Epithelial cell of esophagus (primary cell): ENCODE data around the gene RPS14.

Experiments
- DNase-seq: peaks from one replicate; pipeline ENCODE4 v3.0.0; 2010; ENCODE audit warnings: low read depth
- H3K4me3 ChIP-seq: 2 replicates; pipeline ENCODE4 v1.5.1; 2011; ENCODE audit warnings: mild to moderate bottlenecking, low read length, control low read depth
- CTCF ChIP-seq: IDR thresholded peaks from 2 replicates; pipeline ENCODE4 v1.5.1; 2011; ENCODE audit warnings: low read depth, mild to moderate bottlenecking, low read length, control low read depth, inconsistent platforms; ENCODE audit not compliant: insufficient read depth; ENCODE audit errors: missing control alignments

RPS14 gene

GRCh38 chr5:150413176-150413901, 36.2 kb downstream of the RPS14 start:
- no peak for DNase-seq
- TF ChIP-seq CTCF = no peak
- no peak overlapping the region for H3K4me3 ChIP-seq

DNA sequence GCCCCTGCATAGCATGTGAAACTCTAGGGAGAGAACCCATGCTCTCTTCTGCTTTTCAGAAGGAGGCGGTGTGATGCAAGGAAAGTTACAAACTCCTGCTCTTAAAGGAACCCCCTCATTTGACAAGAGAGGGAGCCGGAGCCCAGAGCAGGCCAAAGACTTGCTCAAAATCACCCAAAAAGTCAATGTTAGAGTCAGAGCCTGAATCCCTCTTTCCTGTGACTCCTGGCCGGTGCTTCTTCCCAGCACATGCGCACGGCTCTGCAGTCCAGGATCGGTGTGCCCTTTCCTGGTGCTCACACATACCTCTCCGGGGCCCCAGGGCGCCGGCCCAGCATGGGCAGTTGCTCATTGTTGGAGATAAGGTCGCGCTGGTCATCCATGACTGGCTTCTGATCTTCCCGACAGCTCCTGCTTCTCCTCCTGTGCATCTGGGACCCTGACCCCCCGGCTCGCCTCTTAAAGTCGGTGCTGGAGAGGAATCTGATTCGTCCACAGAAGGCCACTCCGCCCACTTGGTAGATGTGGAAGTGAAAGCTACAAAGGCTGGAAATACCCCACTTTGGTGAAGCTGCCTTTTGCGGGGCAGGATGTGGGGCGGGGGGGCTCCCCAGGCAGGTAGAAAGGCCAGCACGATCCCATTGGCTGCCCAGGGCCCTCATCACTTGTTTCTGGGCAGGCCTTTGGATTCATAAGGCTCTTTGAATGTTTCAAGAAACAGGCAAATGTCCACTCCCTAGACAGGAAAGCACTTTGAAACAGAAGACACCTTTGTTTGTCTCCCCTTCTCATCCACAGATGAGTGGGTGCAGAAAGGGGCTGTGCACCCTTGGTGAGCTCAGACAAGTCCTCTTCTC, 37.0 kb downstream of the RPS14 start, which contains the start of gene CD74:
Gene CD74, minus strand, starts transcription at position 592 of the 857 bp plus-strand sequence. Its CDS starts 161 bp downstream, at position 431.
- TF ChIP-seq CTCF = no peak
- peak within 1 kb of the TSS; percentile 37 for H3K4me3 ChIP-seq
- DNase-seq = peak; percentile 71

- TF ChIP-seq CTCF = no peak
- H3K4me3 ChIP-seq = no peak overlapping the region
- DNase-seq = peak; percentile 49
These were observed 38.1 kb downstream of the RPS14 start for GRCh38 chr5:150411245-150411979.

- no peak overlapping the region for H3K4me3 ChIP-seq
- peak; percentile 84 for DNase-seq
- no peak for TF ChIP-seq CTCF
These were observed 38.9 kb downstream of the RPS14 start for GRCh38 chr5:150410524-150411244.

DNA sequence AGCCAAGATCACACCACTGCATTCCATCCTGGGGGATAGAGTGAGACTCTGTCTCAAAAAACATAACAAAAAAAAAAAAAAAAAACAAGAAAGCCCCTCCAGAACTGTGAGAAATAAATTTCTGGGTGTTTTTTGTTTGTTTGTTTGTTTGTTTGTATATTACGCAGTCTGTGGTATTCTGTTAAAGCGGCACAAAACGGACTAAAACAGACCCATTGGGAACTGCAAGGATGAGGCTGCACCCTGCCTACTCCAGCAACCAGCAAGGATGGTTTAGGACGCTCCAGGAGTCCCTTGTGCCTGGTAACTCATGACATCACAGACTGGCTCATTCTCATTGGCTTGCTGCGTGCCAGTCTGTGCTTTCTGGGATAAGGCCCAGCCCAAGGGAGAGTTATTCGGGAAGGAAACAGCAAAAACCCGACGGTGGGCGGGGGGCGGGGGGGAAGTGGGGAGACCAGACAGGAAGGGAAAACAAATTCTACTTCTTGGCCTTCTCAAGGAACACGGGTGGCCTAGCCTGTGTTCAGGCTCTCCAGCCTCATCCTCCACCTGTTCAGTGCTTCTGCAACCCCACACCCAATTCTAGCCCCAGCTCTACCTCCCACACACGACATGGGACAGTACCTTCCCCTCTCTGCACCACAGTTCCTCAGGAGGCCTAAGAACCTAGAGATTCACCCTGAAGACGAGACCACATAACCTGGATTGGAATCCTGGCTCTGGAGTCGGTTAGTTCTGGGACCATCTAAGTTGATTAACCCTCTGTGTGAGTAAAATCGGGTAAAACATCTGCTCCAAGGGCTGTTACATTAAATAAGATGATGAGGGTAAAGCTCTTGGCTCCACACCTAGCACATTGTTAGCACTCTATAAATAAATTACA, 39.7 kb downstream of the RPS14 start:
- no peak overlapping the region for H3K4me3 ChIP-seq
- TF ChIP-seq CTCF = no peak
- peak; percentile 91 for DNase-seq
